ENCODE measurements around the gene MUSTN1. TPM values are rescaled to one million over a fixed set of nuclear protein-coding genes. Genes with fewer than 3 reads are reported as not detected.
A peak's percentile ranks its signal among the peaks of the same experiment; 100 is the strongest.

MUSTN1 gene
- total and polyA plus RNA-seq, 2 of the 13 experiments (the other 11 are each of a cell fraction or from before 2014, with no cell fraction given): 0.84 to 1.4 TPM

DNA sequence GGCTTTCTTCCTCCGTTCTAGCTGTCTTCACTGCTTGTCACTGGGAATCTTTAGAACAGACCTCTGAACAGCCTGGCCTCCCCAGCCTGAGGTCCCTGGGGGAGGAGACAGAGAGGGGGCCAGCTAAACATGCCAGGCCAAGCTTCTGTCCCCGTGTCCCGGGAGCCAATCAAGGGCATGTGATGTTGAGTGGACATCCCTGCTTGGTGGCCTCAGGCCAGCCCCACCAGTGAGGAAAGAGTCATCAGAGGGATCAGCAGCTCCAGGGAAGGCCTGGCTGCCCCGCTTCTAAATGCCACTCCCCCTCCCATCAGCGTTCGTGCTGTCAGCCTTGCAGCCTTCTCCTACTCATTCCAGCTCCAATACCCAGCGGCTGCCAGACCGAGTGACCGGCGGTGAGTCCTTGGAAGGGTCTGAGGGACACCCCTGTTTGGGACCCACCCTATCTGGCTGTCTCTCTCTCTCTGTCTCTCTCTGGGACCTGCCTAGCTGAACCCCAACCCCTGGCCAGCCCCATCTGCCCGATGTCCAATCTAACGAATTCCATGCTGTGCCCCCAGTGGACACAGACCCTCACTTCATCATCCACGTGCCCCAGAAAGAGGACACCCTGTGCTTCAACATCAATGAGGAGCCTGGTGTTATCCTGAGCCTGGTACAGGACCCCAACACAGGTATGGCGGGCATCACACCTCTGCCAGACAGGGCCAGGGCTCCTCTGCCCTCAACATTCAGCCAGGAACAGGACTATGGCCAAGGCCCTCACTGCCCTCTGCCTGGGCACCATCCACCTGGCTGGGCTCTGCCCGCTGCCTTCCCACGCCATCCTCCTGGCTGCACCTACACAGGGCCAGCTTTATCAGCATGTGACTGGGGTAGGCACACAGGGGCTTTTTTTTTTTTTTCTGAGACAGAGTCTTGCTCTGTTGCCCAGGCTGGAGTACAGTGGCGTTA, 46.9 kb downstream of the MUSTN1 start (continued):
- TF ChIP-seq, protein P1, sequence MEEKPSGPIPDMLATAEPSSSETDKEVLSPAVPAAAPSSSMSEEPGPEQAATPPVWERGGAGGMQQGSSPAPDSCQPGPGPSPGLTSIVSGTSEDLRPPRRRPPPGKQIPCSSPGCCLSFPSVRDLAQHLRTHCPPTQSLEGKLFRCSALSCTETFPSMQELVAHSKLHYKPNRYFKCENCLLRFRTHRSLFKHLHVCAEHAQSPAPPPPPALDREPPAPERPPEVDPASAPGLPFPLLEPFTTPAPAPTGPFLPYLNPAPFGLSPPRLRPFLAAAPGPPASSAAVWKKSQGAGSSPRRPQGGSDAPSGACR (CRISPR knock-in tag; IDR thresholded peaks at IDR 0.05): 0 out of 2 replicates have a peak, but pooled peaks have one; percentile 47
- TF ChIP-seq, protein P2, sequence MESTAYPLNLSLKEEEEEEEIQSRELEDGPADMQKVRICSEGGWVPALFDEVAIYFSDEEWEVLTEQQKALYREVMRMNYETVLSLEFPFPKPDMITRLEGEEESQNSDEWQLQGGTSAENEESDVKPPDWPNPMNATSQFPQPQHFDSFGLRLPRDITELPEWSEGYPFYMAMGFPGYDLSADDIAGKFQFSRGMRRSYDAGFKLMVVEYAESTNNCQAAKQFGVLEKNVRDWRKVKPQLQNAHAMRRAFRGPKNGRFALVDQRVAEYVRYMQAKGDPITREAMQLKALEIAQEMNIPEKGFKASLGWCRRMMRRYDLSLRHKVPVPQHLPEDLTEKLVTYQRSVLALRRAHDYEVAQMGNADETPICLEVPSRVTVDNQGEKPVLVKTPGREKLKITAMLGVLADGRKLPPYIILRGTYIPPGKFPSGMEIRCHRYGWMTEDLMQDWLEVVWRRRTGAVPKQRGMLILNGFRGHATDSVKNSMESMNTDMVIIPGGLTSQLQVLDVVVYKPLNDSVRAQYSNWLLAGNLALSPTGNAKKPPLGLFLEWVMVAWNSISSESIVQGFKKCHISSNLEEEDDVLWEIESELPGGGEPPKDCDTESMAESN (CRISPR knock-in tag; conservative IDR thresholded peaks at IDR 0.05): no peak
- TF ChIP-seq ZFAT (CRISPR knock-in tag; conservative IDR thresholded peaks at IDR 0.05) (no peak), CENPX (CRISPR knock-in tag; IDR thresholded peaks at IDR 0.05) (no peak), MTF2 (CRISPR knock-in tag; IDR thresholded peaks at IDR 0.05; ENCODE audit: borderline replicate concordance) (no peak), ZNF773 (CRISPR knock-in tag; IDR thresholded peaks at IDR 0.05; ENCODE audit: borderline replicate concordance) (no peak), HNF4A (CRISPR knock-in tag; IDR thresholded peaks at IDR 0.05) (no peak), MIER2 (CRISPR knock-in tag; IDR thresholded peaks at IDR 0.05) (no peak), ZNF337 (CRISPR knock-in tag; IDR thresholded peaks at IDR 0.05; ENCODE audit: borderline replicate concordance, low read depth) (0 out of 2 replicates have a peak, but pooled peaks have one; percentile 74), ZNF292 (CRISPR knock-in tag; IDR thresholded peaks at IDR 0.05; ENCODE audit: borderline replicate concordance, low read depth) (peak; percentile 65; the same call in 1 of the 2 replicates), SP4 (CRISPR knock-in tag; IDR thresholded peaks at IDR 0.05) (0 out of 2 replicates have a peak, but pooled peaks have one; percentile 27), GABPB1 (CRISPR knock-in tag; IDR thresholded peaks at IDR 0.05) (0 out of 2 replicates have a peak, but pooled peaks have one; percentile 8), ELF3 (CRISPR knock-in tag; IDR thresholded peaks at IDR 0.05) (no peak; the same call in 1 of the 2 replicates), ZFP1 (CRISPR knock-in tag; IDR thresholded peaks at IDR 0.05) (no peak), ZBTB21 (CRISPR knock-in tag; IDR thresholded peaks at IDR 0.05) (no peak)
- TF ChIP-seq, protein P3, sequence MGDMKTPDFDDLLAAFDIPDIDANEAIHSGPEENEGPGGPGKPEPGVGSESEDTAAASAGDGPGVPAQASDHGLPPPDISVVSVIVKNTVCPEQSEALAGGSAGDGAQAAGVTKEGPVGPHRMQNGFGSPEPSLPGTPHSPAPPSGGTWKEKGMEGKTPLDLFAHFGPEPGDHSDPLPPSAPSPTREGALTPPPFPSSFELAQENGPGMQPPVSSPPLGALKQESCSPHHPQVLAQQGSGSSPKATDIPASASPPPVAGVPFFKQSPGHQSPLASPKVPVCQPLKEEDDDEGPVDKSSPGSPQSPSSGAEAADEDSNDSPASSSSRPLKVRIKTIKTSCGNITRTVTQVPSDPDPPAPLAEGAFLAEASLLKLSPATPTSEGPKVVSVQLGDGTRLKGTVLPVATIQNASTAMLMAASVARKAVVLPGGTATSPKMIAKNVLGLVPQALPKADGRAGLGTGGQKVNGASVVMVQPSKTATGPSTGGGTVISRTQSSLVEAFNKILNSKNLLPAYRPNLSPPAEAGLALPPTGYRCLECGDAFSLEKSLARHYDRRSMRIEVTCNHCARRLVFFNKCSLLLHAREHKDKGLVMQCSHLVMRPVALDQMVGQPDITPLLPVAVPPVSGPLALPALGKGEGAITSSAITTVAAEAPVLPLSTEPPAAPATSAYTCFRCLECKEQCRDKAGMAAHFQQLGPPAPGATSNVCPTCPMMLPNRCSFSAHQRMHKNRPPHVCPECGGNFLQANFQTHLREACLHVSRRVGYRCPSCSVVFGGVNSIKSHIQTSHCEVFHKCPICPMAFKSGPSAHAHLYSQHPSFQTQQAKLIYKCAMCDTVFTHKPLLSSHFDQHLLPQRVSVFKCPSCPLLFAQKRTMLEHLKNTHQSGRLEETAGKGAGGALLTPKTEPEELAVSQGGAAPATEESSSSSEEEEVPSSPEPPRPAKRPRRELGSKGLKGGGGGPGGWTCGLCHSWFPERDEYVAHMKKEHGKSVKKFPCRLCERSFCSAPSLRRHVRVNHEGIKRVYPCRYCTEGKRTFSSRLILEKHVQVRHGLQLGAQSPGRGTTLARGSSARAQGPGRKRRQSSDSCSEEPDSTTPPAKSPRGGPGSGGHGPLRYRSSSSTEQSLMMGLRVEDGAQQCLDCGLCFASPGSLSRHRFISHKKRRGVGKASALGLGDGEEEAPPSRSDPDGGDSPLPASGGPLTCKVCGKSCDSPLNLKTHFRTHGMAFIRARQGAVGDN (CRISPR knock-in tag; IDR thresholded peaks at IDR 0.05): peak; percentile 89
- TF ChIP-seq, protein P4, sequence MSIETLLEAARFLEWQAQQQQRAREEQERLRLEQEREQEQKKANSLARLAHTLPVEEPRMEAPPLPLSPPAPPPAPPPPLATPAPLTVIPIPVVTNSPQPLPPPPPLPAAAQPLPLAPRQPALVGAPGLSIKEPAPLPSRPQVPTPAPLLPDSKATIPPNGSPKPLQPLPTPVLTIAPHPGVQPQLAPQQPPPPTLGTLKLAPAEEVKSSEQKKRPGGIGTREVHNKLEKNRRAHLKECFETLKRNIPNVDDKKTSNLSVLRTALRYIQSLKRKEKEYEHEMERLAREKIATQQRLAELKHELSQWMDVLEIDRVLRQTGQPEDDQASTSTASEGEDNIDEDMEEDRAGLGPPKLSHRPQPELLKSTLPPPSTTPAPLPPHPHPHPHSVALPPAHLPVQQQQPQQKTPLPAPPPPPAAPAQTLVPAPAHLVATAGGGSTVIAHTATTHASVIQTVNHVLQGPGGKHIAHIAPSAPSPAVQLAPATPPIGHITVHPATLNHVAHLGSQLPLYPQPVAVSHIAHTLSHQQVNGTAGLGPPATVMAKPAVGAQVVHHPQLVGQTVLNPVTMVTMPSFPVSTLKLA (IDR thresholded peaks at IDR 0.05): peak; percentile 28; the same call in 1 of the 2 replicates
- TF ChIP-seq, protein P5, sequence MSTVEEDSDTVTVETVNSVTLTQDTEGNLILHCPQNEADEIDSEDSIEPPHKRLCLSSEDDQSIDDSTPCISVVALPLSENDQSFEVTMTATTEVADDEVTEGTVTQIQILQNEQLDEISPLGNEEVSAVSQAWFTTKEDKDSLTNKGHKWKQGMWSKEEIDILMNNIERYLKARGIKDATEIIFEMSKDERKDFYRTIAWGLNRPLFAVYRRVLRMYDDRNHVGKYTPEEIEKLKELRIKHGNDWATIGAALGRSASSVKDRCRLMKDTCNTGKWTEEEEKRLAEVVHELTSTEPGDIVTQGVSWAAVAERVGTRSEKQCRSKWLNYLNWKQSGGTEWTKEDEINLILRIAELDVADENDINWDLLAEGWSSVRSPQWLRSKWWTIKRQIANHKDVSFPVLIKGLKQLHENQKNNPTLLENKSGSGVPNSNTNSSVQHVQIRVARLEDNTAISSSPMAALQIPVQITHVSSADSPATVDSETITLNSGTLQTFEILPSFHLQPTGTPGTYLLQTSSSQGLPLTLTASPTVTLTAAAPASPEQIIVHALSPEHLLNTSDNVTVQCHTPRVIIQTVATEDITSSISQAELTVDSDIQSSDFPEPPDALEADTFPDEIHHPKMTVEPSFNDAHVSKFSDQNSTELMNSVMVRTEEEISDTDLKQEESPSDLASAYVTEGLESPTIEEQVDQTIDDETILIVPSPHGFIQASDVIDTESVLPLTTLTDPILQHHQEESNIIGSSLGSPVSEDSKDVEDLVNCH (CRISPR knock-in tag; IDR thresholded peaks at IDR 0.05): no peak
